Germinal center (tissue), 1 donor: ENCODE measurements around the gene PRPF38B.
"Not testable (repeated sequence)": the region's sequence is repeated elsewhere in the genome, so short reads cannot be mapped to it uniquely, and the experiment has no call there.

Experiments
- DNase-seq: peaks from one replicate; pipeline ENCODE4 v3.0.0; 2012; ENCODE audit warnings: mixed read lengths, low spot score

Gene PRPF38B, protein sequence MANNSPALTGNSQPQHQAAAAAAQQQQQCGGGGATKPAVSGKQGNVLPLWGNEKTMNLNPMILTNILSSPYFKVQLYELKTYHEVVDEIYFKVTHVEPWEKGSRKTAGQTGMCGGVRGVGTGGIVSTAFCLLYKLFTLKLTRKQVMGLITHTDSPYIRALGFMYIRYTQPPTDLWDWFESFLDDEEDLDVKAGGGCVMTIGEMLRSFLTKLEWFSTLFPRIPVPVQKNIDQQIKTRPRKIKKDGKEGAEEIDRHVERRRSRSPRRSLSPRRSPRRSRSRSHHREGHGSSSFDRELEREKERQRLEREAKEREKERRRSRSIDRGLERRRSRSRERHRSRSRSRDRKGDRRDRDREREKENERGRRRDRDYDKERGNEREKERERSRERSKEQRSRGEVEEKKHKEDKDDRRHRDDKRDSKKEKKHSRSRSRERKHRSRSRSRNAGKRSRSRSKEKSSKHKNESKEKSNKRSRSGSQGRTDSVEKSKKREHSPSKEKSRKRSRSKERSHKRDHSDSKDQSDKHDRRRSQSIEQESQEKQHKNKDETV

DNA sequence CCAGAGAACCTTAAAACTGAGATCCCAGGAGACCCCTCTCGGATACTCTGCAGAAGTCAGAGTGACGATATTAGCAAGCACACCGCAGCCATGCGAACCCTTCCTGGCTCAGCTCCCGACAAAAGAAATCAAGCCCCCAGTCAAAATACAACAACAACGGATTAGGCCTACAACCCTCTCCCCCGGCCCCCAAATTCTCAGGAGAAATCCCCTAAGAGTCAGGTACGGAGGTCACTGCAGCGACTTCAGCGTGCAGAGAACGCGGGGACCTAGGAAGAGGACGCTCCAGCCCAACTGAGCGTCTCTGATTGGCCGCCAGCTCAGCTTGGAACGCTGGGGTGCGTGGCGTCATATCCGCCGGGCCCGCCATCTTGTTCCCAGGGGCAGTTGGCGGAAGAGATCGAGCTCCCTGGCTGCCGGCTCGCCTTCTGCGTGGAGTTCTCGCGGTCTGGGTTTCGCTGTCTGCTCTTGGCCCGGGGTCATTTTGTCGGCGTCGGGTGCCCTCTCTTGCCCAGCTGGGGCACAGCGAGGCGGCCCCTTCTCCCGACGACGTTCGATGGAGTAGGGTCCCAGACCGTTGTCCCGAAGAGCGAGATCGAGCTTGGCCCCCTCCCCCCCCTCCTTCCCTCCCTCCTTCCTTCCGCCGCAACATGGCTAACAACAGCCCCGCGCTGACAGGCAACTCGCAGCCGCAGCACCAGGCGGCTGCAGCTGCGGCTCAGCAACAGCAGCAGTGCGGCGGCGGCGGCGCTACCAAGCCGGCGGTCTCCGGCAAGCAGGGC lies at the start of gene PRPF38B:
PRPF38B (plus strand) TSS at position 369 of the 782 bp plus-strand sequence; CDS start at position 651, 282 bp downstream.
- peak; percentile 97 for DNase-seq

DNA sequence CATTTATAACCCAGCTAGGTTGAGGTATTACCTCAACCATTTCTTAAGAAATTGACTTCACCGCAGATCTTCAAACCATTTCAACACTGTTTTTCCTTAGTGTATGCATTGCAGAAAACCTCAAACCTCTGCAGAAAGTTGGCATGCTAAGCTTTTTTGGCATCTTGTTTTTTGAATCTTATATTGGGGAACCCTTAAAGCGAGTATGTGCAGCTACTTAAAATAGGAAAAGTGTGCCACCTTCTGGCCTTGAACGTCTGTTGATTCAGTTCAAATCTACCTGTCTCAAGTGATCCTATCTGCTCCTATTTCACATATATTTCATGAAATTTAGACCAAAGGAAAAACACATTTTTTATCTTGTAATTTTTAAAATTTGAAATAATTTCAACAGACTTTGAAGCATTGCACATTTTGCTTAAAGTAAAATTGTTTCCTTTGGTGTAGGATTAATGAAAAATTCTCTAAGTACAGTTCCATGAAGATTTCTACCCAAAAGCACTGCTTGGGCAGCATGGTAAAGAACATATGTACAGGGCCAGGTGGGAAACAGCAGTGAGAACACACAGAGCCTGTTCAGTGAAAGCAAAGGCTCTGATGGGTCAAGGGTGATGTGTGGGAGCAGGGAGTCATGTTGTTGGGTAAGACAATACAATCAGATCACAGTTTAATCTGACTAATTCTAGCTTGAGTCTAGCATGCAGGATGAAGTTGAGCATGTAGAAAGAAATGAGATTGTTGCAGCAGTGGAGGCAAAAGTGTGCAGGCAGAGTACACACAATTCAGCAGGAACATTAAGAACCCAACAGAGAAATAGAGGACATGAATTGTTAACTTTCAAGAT lies 48.4 kb upstream of the PRPF38B start:
- peak; percentile 46 for DNase-seq

DNA sequence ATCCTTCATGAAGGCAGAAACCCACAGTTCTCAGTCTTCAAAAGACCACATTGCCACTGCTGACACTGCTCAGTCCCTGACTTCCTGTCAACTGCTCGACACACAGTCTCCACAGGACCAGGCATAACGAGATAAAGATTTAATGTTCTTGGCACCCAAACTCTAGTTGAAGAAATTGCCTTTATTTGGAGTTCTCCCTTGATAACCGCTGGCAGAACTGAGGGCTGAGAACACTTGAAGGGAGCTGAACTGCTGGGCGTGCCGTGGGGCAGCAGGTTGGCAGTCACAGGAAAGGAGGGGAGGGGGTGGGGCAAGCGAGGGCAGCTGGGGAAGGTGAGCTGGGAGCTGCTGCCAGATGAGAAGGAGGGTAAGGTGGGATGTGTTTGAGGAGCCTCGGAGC lies 47.1 kb upstream of the PRPF38B start:
- DNase-seq, result no peak

DNA sequence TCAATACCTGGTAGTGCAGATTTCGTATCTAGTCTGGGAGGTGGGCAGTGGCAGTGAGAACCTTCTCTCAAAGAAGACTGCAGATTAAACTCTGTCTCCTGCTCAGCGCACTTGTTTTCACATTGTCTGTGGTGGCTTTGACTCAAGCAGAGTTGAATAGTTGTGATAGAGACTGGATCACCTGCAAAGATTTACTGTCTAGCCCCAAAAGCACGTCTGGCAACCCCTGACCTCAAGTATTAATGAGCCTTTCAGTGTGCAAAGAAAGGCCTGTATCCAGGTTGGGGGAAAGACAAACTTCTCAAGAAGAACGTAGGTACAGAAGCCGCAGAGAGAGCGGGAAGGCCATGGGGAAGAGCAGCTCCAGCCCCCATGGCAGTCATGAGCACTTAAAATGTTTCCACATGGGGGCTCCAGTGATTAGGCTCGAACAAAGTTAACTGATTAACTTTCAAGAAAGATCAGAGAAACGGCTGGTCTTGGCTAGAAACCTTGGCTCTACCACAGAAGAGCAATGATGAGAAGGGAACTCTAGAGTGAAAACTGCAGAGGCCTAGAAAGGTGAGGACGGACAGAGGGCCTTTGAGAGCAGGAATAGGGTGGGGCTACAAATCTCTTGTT lies 46.4 kb upstream of the PRPF38B start:
- DNase-seq, result no peak

DNA sequence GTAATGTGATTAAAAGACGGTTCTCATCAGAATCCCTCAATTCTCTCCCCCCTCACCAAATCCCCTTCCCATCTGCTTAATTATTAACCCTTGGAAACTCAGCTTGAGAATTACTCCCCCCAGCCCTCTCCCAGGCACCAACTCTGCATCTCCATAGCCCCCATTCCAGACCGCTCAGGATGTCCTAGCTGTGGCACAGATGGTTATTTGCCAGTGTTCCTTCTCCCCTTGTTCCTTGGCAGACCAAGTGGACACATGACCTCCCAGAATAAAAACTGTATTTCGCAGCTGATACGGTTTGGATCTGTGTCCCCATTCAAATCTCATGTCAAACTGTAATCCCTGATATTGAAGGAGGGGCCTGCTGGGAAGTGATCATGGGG lies 45.9 kb upstream of the PRPF38B start:
- DNase-seq, result no peak

DNA sequence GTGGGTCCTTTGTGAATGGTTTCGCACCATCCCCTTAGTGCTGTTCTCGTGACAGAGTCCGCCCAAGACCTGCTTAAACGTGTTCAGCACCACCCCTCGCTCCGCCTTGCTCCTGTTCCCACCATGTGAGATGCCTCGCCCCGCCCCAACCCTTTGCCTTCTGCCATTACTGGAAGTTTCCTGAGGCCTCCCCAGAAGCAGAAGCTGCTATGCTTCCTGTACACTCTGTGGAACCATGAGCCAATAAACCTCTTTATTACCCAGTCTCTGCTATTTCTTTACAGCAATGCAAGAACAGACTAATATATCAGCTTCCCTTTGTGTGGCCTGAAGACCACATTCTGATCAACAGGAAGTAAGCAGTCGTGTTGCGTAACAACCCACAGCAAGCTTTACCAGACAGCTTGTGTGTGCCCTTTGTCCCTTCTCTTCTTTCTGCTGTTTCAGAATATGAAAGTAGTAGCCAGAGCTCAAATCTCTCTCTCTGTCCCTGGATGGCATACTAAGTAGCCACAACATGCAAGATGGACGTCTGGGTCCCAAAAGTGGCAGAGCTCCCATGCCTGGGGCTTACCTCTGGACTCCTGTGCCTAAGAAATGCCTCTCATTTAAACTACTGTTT lies 45.4 kb upstream of the PRPF38B start:
- peak; percentile 15 for DNase-seq

DNA sequence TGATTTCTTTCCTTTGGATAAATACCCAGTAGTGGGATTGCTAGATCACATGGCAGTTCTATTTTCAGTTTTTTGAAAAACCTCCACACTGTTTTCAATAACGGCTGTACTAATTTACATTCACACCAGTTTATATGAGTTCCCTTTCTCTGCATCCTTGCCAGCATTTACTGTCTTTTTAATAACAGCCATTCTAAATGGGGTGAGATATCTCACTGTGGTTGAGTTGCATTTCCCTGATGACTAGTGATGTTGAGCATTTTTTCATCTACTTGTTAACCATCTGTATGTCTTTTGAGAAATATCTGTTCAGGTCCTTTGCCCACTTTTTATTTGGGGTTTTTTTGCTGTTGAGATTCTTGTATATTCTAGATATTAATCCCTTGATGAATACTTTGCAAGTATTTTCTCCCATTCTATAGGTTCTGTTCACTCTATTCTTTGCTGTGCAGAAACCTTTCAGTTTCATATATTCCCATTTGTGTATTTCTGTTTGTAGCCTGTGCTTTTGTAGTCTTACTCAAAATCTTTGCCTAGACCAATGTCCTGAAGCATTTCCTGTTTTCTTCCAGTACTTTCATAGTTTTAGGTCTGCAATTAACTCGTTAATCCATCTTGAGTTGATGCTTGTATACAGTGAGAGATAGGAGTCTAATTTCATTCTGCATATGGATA lies 38.5 kb upstream of the PRPF38B start:
- no peak for DNase-seq

DNA sequence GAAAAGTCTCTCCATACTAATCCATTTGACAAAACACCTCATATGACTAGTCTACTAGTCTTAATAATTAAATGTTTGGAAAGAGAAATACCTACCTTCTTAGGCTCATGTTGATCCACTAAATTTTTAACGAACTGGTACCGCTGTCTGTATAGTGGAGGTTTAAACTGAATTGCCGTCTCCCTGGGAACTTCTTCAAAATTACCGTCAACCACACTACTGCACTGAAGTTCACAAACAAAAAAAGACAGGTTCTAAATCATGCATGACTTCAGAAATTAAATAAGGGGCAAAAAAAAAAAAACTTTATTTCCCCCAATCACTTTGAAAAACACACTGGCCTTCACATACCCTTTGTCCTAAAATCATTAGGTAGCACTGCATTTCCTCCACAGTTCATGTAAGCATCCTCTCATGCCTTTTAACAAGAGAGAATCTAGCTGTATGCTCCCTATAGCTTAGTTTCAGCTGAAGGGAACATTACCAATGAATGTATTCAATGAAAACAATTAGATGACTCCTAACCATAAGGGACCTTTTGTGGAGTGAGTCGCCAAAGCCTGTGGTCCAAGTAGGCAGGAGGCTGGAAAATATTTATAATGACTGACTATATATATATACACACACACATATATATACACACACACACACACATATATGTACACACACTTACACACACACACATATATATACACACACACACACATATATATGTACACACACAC lies 34.6 kb upstream of the PRPF38B start:
- DNase-seq, result no peak

DNA sequence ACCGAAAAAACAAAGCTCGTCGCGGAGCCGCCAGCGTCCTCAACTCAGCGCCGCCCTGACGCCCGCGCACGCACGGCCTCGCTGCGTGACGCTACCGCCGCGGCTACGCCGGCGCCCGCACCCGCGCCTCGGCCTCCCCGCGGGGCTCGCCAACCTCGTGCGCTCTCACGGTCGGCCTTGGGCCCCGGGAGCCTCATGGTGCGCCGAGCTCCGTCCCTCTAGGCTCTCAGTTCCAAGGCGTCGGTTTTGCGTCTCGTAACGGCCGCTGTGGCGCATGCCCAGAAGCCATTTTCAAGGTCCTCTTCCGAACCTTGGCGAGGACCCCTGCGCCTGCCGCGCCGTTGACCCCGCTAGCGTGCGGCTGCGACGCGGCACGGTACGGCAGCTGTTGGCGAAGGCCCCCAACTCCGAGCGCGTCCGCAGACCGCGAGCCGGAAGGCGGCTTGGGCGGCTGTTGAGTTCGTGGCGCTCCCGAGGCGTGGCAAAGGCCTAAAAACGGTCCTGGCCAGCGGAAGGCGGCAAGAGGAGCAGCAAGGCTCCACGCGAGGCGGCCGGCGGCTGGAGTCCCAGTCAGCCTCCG lies 31.0 kb upstream of the PRPF38B start, which contains the start of gene HENMT1:
HENMT1 (minus strand) TSS at position 64 of the 580 bp plus-strand sequence. CDS start 1,209 bp downstream, outside the sequence.
- peak; percentile 74 for DNase-seq

DNA sequence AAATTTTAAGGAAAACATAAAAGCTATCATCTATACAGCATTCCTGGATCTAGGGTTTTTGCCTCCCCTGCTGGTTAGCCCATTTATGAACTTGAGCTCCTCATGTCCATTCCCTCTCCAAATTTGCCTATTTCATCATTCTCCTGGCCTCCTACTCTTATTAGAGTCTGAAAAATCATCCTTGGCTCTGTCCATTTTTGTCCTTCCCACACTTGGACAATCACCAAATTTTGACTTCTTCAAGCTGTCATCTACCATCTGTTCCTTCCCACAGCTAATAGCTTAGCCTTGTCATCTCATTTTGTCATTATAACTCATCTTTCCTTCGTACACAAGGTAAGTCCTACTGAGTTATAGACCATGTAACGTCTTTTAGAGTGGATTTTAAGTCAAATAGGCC lies 29.0 kb upstream of the PRPF38B start:
- DNase-seq, result no peak

DNA sequence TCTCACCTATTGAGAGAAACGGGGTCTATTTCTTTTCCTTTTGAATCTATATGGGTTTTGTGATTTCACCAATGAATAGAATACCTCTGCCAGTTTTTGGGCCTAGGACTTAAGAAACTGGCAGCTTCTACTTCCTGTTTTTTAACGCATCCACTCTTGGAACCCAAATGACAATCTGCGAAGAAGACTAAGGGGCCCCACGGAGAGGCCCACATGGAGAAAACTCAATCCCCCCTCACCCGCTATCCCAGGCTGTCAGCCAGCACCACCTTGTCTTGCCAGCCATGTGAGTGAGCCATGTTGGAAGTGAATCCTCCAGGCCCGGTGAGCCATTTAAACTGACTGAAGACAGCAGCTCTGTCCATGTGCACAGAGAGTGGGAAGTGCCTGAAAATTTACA lies 27.6 kb upstream of the PRPF38B start:
- no peak for DNase-seq

DNA sequence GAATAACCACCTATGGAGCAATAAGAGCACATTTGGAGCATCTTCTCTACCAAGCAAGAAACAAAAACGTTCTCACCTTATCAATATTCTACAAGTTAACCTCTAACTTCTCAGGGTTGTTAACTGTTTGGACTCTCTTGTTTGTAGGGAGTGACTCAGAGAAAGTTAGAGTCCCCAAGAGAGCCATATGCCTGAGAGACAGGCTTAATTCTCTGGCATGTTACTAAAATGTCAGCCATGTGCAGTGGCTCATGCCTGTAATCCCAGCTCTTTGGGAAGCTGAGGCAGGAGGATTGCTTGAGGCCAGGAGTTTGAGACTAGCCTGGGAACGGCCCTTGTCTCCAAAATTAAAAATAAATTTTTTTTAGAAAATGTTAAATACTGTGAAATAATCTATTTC lies 27.0 kb upstream of the PRPF38B start:
- no peak for DNase-seq

DNA sequence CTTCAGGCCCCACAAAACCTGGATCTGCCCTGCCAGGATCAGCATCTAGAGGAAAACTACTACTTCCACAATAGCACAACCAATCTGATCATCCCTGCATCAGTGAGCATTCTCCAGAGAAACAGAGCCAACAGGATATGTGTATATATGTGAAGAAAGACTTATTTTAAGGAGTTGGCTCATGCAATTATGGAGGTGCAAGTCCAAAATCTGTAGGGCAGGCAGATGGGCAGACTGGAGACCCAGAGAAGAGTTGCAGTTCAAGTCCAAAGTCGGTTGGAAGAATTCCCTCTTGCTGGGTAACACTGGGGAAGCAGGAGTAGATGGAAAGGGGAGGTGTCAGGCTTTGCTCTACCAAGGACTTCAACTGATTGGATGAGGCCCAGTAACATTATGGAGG lies 26.3 kb upstream of the PRPF38B start:
- no peak for DNase-seq

DNA sequence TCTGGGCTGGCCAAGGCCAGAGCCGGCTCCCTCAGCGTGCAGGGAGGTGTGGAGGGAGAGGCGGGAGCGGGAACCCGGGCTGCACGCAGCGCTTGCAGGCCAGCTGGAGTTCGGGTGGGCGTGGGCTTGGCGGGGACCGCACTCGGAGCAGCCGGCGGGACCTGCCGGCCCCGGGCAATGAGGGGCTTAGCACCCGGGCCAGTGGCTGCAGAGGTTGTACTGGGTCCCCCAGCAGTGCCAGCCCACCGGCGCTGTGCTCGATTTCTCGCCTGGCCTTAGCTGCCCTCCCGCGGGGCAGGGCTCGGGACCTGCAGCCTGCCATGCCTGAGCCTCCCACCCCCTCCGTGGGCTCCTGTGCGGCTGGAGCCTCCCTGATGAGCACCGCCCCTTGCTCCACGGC lies 24.7 kb upstream of the PRPF38B start:
- not testable (repeated sequence) for DNase-seq

DNA sequence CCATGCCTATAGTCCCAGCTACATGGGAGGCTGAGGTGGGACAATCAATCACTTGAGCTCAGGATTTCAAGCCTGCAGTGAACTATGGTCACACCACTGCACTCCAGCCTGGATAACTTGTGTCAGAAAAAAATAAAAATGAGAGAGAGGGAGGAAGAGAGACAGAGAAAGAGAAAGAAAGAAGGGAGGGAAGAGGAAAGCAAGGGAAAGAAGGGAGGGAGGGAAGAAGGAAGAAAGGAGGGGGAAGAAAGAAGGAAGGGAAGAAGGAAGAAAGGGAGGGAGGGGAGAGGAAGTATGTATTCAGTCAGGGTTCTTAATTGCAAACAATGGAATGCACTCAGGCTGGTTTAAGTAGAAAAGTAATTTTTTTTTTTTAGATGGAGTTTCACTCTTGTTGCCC lies 23.3 kb upstream of the PRPF38B start:
- no peak for DNase-seq

DNA sequence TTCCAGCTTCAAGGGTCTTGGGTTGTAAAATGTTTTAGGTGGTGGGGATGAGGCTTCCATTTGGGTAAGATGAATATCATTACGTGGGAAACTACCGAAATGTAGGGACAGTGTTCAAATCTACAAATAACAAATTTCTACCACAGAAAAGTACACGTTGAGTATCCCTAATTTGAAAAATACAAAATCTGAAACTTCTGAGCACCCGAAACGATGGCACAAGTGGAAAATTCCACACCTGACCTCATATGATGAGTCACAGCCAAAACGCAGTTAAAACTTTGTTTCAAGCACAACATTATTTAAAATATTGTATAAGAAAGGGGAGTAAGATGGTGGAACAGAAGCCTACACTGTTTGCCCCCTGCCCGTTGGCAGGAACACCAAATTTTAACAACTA lies 22.4 kb upstream of the PRPF38B start:
- DNase-seq, result no peak

DNA sequence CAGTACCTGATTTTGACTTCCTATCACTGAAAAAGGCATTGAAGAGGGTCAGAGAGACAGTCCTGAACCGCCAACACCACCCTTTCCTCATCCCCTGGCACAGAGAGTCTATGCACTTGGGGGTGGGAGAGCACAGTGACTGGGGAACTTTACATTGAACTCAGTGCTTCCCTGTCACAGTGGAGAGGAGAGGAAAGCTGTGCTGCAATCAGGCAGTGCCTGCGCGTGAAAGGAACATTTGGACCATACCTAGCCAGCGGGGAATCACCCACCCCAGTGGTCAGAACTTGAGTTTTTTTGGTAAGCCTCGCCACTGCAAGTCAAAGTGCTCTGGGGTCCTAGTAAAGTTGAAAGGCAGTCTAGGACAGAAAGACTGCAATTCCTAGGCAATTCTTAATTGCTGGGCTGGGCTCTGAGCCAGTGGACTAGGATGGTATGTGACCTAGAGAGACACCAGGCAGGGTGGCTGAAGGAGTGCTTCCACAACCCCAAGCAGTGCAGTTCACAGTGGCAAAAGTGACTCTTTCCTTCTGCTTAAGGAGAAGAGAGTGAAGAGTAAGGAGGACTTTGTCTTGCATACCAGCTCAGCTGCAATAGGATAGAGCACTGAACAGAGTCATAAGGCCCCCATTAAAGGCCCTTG lies 21.9 kb upstream of the PRPF38B start:
- DNase-seq, result no peak

DNA sequence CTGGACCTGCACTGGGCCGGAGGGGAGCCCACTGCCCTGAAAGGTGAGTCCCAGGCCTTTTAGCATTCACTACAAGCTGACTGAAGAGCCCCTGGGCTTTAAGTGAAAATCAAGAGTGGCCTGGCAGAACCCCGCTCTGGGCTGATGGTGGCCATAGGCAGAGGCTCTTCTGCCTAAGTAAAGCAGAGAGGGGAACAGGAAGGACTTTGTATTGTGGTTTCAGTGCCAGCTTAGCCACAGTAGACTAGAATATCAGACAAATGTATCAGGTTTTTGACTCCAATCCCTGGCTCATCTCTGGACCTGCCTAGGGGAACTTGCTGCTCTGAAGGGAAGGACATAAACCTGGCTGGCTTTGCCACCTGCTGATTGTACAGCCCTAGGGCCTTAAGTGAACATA lies 21.0 kb upstream of the PRPF38B start:
- no peak for DNase-seq

DNA sequence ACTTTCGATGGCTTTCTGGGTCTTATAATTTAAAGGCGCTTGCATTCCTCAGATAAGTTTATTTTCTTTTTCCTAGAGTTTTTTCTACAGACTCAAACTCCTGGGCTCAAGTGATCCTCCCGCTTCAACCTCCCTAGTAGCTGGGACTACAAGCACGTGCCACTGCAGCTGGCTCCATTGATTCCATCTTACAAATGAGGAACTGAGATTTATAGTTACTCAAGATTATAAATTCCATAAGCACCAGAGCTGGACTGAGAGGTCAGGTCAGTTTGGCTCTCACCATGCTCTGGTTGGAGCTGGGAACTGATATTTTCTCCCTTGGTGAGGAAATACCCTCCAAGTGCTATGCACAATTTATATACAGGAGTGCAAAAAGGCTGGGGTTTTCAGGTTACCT lies 13.4 kb upstream of the PRPF38B start:
- no peak for DNase-seq
